Measurements from ENCODE around the gene PLBD2.

Gene PLBD2

DNA sequence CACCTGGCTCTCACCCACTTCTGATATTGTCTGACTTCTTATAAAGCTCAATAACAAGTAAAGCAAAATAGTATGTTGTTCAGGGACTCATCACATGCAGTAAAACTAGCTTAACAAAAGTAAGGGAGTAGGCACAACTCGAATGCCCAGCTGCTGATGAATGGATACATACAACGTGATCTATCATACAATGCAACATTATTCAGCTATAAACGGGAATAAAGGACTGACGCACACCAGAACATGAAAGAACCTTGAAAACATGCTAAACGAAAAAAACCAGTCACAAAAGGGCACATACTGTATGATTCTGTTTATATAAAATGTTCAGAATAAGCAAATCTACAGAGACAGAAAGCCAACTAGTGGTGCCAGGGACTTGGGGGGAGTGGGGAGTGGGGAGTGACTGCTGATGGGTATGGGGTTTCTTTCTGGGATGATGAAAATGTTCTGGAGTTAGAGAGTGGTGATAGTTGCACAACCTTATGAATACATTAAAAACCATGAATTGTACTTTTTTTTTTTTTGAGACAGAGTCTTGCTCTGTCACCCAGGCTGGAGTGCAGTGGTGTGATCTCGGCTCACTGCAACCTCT, 11.1 kb downstream of the PLBD2 start:
- CTCF ChIA-PET = interaction anchor here (1.0 kb wide), 1 partner anchor 58 kb away, joined by 4 read pairs; no protein-coding TSS in a partner anchor
- TF ChIP-seq, protein P1, sequence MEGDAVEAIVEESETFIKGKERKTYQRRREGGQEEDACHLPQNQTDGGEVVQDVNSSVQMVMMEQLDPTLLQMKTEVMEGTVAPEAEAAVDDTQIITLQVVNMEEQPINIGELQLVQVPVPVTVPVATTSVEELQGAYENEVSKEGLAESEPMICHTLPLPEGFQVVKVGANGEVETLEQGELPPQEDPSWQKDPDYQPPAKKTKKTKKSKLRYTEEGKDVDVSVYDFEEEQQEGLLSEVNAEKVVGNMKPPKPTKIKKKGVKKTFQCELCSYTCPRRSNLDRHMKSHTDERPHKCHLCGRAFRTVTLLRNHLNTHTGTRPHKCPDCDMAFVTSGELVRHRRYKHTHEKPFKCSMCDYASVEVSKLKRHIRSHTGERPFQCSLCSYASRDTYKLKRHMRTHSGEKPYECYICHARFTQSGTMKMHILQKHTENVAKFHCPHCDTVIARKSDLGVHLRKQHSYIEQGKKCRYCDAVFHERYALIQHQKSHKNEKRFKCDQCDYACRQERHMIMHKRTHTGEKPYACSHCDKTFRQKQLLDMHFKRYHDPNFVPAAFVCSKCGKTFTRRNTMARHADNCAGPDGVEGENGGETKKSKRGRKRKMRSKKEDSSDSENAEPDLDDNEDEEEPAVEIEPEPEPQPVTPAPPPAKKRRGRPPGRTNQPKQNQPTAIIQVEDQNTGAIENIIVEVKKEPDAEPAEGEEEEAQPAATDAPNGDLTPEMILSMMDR (conservative IDR thresholded peaks at IDR 0.05; ENCODE audit: low read depth) = no peak
- DNase-seq (ENCODE audit: low spot score) = no peak
- H3K27ac ChIP-seq = no peak overlapping the region
- POLR2A ChIA-PET (ENCODE audit: low non-redundant PET) = no interaction called here

- ChIA-PET POLR2A (ENCODE audit: low non-redundant PET) (no interaction called here), CTCF (no interaction called here)
- TF ChIP-seq, protein P1 (conservative IDR thresholded peaks at IDR 0.05; ENCODE audit: low read depth) = no peak
- no peak for DNase-seq (ENCODE audit: low spot score)
- no peak overlapping the region for H3K27ac ChIP-seq
Observed at GRCh38 chr12:113370923-113371682, 12.7 kb downstream of the PLBD2 start.

DNA sequence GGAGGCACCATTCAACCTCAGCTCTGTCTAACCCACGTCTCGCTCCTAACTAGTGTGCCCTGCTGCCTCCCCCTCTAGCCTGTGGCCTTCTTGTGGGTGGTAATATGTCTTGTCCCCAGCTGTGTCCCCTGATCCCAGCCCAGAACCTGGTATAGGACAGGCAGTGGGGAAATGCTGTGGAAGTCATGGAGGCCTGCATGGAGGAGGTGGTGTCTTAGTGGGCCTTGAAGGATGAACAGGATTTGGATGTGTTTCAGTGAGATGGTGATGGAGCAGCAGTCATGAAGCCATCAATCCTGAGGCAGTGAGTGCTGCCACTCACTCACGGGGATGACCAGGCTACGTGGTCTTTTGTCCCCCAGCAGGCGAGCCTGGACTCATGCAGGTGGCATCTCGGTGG, 13.4 kb downstream of the PLBD2 start:
- TF ChIP-seq, protein P1 (conservative IDR thresholded peaks at IDR 0.05; ENCODE audit: low read depth) = no peak
- ChIA-PET POLR2A (ENCODE audit: low non-redundant PET) (no interaction called here), CTCF (no interaction called here)
- DNase-seq (ENCODE audit: low spot score) = no peak
- H3K27ac ChIP-seq = no peak overlapping the region

DNA sequence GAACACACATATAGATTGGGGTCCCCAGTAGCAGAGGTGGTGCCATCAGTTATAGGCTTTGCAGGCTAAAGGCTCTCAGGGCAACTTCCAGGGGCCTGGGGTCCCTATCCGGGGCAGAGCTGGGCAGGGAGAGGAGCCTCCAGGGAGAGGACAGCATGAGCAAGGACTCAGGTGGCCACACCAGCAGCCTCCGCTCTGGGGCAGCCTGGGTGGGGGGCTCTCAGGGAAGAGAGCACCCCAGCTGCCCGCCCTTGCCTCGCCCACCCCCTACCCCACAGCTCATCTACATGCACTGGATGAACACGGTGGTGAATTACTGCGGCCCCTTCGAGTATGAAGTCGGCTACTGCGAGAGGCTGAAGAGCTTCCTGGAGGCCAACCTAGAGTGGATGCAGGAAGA, 14.0 kb downstream of the PLBD2 start:
- POLR2A ChIA-PET (ENCODE audit: low non-redundant PET) = no interaction called here
- DNase-seq (ENCODE audit: low spot score) = no peak
- TF ChIP-seq, protein P1 (conservative IDR thresholded peaks at IDR 0.05; ENCODE audit: low read depth) = no peak
- CTCF ChIA-PET = interaction anchor here (0.5 kb wide), 1 partner anchor 93 kb away, joined by 3 read pairs; no protein-coding TSS in a partner anchor
- no peak overlapping the region for H3K27ac ChIP-seq

- ChIA-PET CTCF (no interaction called here), POLR2A (ENCODE audit: low non-redundant PET) (no interaction called here)
- TF ChIP-seq, protein P1 (conservative IDR thresholded peaks at IDR 0.05; ENCODE audit: low read depth) = no peak
- DNase-seq (ENCODE audit: low spot score) = no peak
- H3K27ac ChIP-seq = no peak overlapping the region
Observed at GRCh38 chr12:113373440-113373839, 15.1 kb downstream of the PLBD2 start.

DNA sequence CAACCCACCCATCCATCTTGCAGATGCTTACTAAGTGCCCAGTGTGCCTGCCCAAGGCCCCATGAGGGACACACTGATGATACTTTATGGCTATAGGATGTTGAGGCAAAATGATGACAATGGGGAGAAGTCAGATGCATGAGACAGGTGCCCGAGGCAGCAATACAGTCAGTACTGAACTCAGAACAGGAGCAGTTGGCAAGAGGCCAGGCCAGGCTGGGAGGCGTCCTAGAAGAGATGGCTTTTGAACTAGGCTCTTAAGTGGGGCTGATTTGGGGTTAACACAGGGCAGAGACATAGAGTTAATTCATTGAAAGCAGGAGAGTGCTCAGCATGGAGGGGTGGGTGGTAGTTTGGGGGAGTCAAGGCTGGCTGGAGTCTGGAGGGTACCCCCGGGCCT, 15.6 kb downstream of the PLBD2 start:
- POLR2A ChIA-PET (ENCODE audit: low non-redundant PET) = no interaction called here
- TF ChIP-seq, protein P1 (conservative IDR thresholded peaks at IDR 0.05; ENCODE audit: low read depth) = no peak
- CTCF ChIA-PET = no interaction called here
- H3K27ac ChIP-seq = no peak overlapping the region
- no peak for DNase-seq (ENCODE audit: low spot score)
